PC-9 (cell line): Measurements from ENCODE around the gene PTPRM. TPM values are rescaled to one million over a fixed set of nuclear protein-coding genes. Genes with fewer than 3 reads are reported as not detected.

ENCODE experiments used
- BruUV-seq: library from RNA; stranded (reverse); fragments of 400-500 nt; replicated peaks from 2 replicates; lab custom pipeline; 2021; lab: Mats Ljungman, UMichigan
- CTCF ChIA-PET: fragments of 300-600 bp; sonication (Branson Sonifier 250); formaldehyde crosslinking; loops from one replicate; lab custom pipeline; 2022; ENCODE audit warnings: antibody characterized with exemption; lab: Charles Lee
- POLR2A ChIA-PET: fragments of 300-600 bp; sonication (Branson Sonifier 250); formaldehyde crosslinking; loops from one replicate; lab custom pipeline; 2022; ENCODE audit warnings: antibody characterized with exemption; ENCODE audit not compliant: unreplicated experiment; lab: Charles Lee
- DNase-seq, 2 experiments: peaks; one replicate each; pipeline versions ENCODE4 v3.0.0 to v3.0.0-alpha.2; 2015 to 2022; ENCODE audit warnings: mixed read lengths in 1 of 2
- H2AFZ ChIP-seq: fragments of 200-600 bp; sonication (generic); 2 replicates; pipeline ENCODE4 v1.8.1; 2017; ENCODE audit warnings: antibody characterized with exemption
- H3F3A ChIP-seq: fragments of 200-600 bp; sonication (generic); 2 replicates; pipeline ENCODE4 v1.8.1; 2017; ENCODE audit warnings: antibody characterized with exemption, mild to moderate bottlenecking, low read depth; ENCODE audit not compliant: insufficient read depth
- H3K27ac ChIP-seq: fragments of 200-600 bp; sonication (generic); 2 replicates; pipeline ENCODE4 v1.6.1; 2016; ENCODE audit warnings: mixed run types
- H3K27me3 ChIP-seq: fragments of 200-600 bp; sonication (generic); 2 replicates; pipeline ENCODE4 v1.6.1; 2016; ENCODE audit warnings: low read depth, mixed run types; ENCODE audit not compliant: insufficient read depth
- H3K36me3 ChIP-seq: fragments of 200-600 bp; sonication (generic); 2 replicates; pipeline ENCODE4 v1.6.1; 2016; ENCODE audit warnings: low read depth, mixed run types
- H3K4me1 ChIP-seq: fragments of 200-600 bp; sonication (generic); replicated peaks from 2 replicates; pipeline ENCODE4 v1.6.1; 2016; ENCODE audit warnings: mixed run types; ENCODE audit not compliant: insufficient read depth
- H3K4me2 ChIP-seq: fragments of 200-600 bp; sonication (generic); 2 replicates; pipeline ENCODE4 v1.6.1; 2017; ENCODE audit warnings: mixed run types
- H3K4me3 ChIP-seq: fragments of 200-600 bp; sonication (generic); 2 replicates; pipeline ENCODE4 v1.6.1; 2016; ENCODE audit warnings: mixed run types
- H3K79me2 ChIP-seq: fragments of 200-600 bp; sonication (generic); 2 replicates; pipeline ENCODE4 v1.6.1; 2017; ENCODE audit warnings: low read depth, mixed run types
- H3K9me2 ChIP-seq: fragments of 200-600 bp; sonication (generic); 2 replicates; pipeline ENCODE4 v1.8.1; 2017; ENCODE audit warnings: mild to moderate bottlenecking; ENCODE audit not compliant: insufficient read depth
- H3K9me3 ChIP-seq: fragments of 200-600 bp; sonication (generic); 2 replicates; pipeline ENCODE4 v1.8.1; 2016; ENCODE audit warnings: low read depth; ENCODE audit not compliant: insufficient read depth
- H4K20me1 ChIP-seq: fragments of 200-600 bp; sonication (generic); 2 replicates; pipeline ENCODE4 v1.8.1; 2017; ENCODE audit not compliant: insufficient read depth
- CTCF ChIP-seq: fragments of 200-600 bp; sonication (generic); conservative IDR thresholded peaks from 2 replicates; pipeline ENCODE4 v1.6.1; 2017; ENCODE audit warnings: mixed run types, antibody characterized with exemption, mild to moderate bottlenecking, moderate library complexity
- EZH2 ChIP-seq: fragments of 200-600 bp; sonication (generic); IDR thresholded peaks from 2 replicates; pipeline ENCODE4 v1.8.0; 2017; ENCODE audit warnings: antibody characterized with exemption, low read depth
- intact Hi-C: fragments of 100-400 bp; cut with micrococcal nuclease; formaldehyde crosslinking; loops from one replicate; pipeline ENCODE4 v1.10.0; 2022; ENCODE audit not compliant: unreplicated experiment
- total RNA-seq: library from RNA; stranded (reverse); gene quantifications from 2 replicates; pipeline ENCODE4 v1.2.3, GENCODE V29; 2021

The PTPRM gene
- total RNA-seq, 1 experiment from 2014 or later, result 32.5 TPM

GRCh38 chr18:7722955-7723354 lies 155.8 kb downstream of the PTPRM start:
- Histone ChIP-seq H3K27me3 (no peaks in the 10 kb centered on the region), H3K4me1 (no peaks in the 10 kb centered on the region), H3K4me2 (no peak overlapping the region), H3K4me3 (no peak overlapping the region), H4K20me1 (no peaks in the 10 kb centered on the region), H3F3A (no peaks in the 10 kb centered on the region), H3K27ac (no peak overlapping the region), H3K9me3 (no peaks in the 10 kb centered on the region), H2AFZ (no peak overlapping the region), H3K79me2 (no peaks in the 10 kb centered on the region), H3K36me3 (no peaks in the 10 kb centered on the region), H3K9me2 (0 out of 2 replicates have a peak, but pooled peaks cover 4% of the 10 kb centered on the region)
- TF ChIP-seq EZH2, result no peak
- no peak for TF ChIP-seq CTCF
- intact Hi-C loops, result no loop called here
- BruUV-seq, result no TSS peak
- no peak for DNase-seq
- ChIA-PET CTCF (no interaction called here), POLR2A (no interaction called here)

GRCh38 chr18:7723558-7723957 lies 156.4 kb downstream of the PTPRM start:
- 0 out of 2 replicates have a peak, but pooled peaks cover 4% of the 10 kb centered on the region for H3K9me2 ChIP-seq
- intact Hi-C loops, result no loop called here
- no peak overlapping the region for H3K27ac ChIP-seq
- no peak overlapping the region for H3K4me2 ChIP-seq
- TF ChIP-seq CTCF (no peak), EZH2 (no peak)
- no peaks in the 10 kb centered on the region for H3F3A ChIP-seq
- no peaks in the 10 kb centered on the region for H3K9me3 ChIP-seq
- CTCF ChIA-PET, result no interaction called here
- no peak overlapping the region for H3K4me3 ChIP-seq
- H4K20me1 ChIP-seq, result no peaks in the 10 kb centered on the region
- no peaks in the 10 kb centered on the region for H3K27me3 ChIP-seq
- H3K79me2 ChIP-seq, result no peaks in the 10 kb centered on the region
- no peak for DNase-seq
- no TSS peak for BruUV-seq
- POLR2A ChIA-PET, result interaction anchor here (0.6 kb wide), 1 partner anchor 15 kb away, joined by 3 read pairs; no protein-coding TSS in a partner anchor
- no peaks in the 10 kb centered on the region for H3K36me3 ChIP-seq
- no peaks in the 10 kb centered on the region for H3K4me1 ChIP-seq
- no peak overlapping the region for H2AFZ ChIP-seq

GRCh38 chr18:7725473-7725872 lies 158.4 kb downstream of the PTPRM start:
- TF ChIP-seq CTCF (no peak), EZH2 (no peak)
- DNase-seq, result no peak
- no peak overlapping the region for H2AFZ ChIP-seq
- peaks cover 9% of the 10 kb centered on the region; the same call in 1 of the 2 replicates for H3K9me2 ChIP-seq
- no peaks in the 10 kb centered on the region for H3K79me2 ChIP-seq
- intact Hi-C loops, result no loop called here
- H4K20me1 ChIP-seq, result no peaks in the 10 kb centered on the region
- no peak overlapping the region for H3K4me2 ChIP-seq
- no peak overlapping the region for H3K4me3 ChIP-seq
- H3K9me3 ChIP-seq, result no peaks in the 10 kb centered on the region
- no peak overlapping the region for H3K27ac ChIP-seq
- H3K27me3 ChIP-seq, result no peaks in the 10 kb centered on the region
- no peaks in the 10 kb centered on the region for H3K36me3 ChIP-seq
- CTCF ChIA-PET, result no interaction called here
- H3F3A ChIP-seq, result no peaks in the 10 kb centered on the region
- BruUV-seq, result no TSS peak
- no peaks in the 10 kb centered on the region for H3K4me1 ChIP-seq
- POLR2A ChIA-PET, result no interaction called here
